Neural cell (in vitro differentiated cells): ENCODE measurements around the gene COQ8B. TPM values are rescaled to one million over a fixed set of nuclear protein-coding genes. Genes with fewer than 3 reads are reported as not detected.

ENCODE experiments used
- H2AFZ ChIP-seq: fragments of 200-600, 300-800 bp; sonication (generic), shearing (Covaris generic); 2 replicates; pipeline ENCODE4 v1.6.0; 2014; ENCODE audit warnings: low read depth, mild to moderate bottlenecking, antibody characterized with exemption, low read length, moderate library complexity
- H3F3A ChIP-seq: fragments of 200-600 bp; shearing (Covaris generic); 2 replicates; pipeline ENCODE4 v1.6.1; 2016; ENCODE audit warnings: mild to moderate bottlenecking, moderate library complexity, mixed read lengths, antibody characterized with exemption, low read length; ENCODE audit not compliant: insufficient read depth, poor library complexity, severe bottlenecking
- H3K27ac ChIP-seq: fragments of 200-600, 300-800 bp; sonication (generic), shearing (Covaris generic); 2 replicates; pipeline ENCODE4 v1.5.1; 2014; ENCODE audit warnings: mild to moderate bottlenecking, low read length, moderate library complexity
- H3K27me3 ChIP-seq: fragments of 300-800, 200-600 bp; sonication (generic), shearing (Covaris generic); 2 replicates; pipeline ENCODE4 v1.6.0; 2014; ENCODE audit warnings: mild to moderate bottlenecking, low read depth, low read length, moderate library complexity; ENCODE audit not compliant: insufficient read depth
- H3K36me3 ChIP-seq: fragments of 300-800, 200-600 bp; sonication (generic), shearing (Covaris generic); 2 replicates; pipeline ENCODE4 v1.5.1; 2014; ENCODE audit warnings: mild to moderate bottlenecking, antibody characterized with exemption, low read length, moderate library complexity; ENCODE audit not compliant: insufficient read depth
- H3K4me2 ChIP-seq: fragments of 300-800, 200-600 bp; sonication (generic), shearing (Covaris generic); 2 replicates; pipeline ENCODE4 v1.6.0; 2014; ENCODE audit warnings: mild to moderate bottlenecking, low read length
- H3K4me3 ChIP-seq: fragments of 300-800, 200-600 bp; sonication (generic), shearing (Covaris generic); 2 replicates; pipeline ENCODE4 v1.5.1; 2014; ENCODE audit warnings: mild to moderate bottlenecking, low read length, moderate library complexity
- H3K79me2 ChIP-seq: fragments of 200-600 bp; shearing (Covaris generic); replicated peaks from 2 replicates; pipeline ENCODE4 v1.6.0; 2014; ENCODE audit warnings: mild to moderate bottlenecking, low read length, moderate library complexity; ENCODE audit not compliant: insufficient read depth
- H3K9ac ChIP-seq: fragments of 300-800, 200-600 bp; sonication (generic), shearing (Covaris generic); 2 replicates; pipeline ENCODE4 v1.6.1; 2016; ENCODE audit warnings: mild to moderate bottlenecking, low read length, mixed read lengths
- H3K9me2 ChIP-seq: fragments of 200-600 bp; shearing (Covaris generic); 2 replicates; pipeline ENCODE4 v1.6.1; 2016; ENCODE audit warnings: mild to moderate bottlenecking, low read length, mixed read lengths; ENCODE audit not compliant: insufficient read depth
- H3K9me3 ChIP-seq: fragments of 200-600, 300-800 bp; sonication (generic), shearing (Covaris generic); 2 replicates; pipeline ENCODE4 v1.6.1; 2016; ENCODE audit warnings: mild to moderate bottlenecking, mixed run types, low read length, moderate library complexity, mixed read lengths
- H4K20me1 ChIP-seq: fragments of 200-600 bp; shearing (Covaris generic); 2 replicates; pipeline ENCODE4 v1.6.1; 2016; ENCODE audit warnings: mild to moderate bottlenecking, mixed run types; ENCODE audit not compliant: insufficient read depth
- EP300 ChIP-seq: fragments of 450-650 bp; conservative IDR thresholded peaks from 2 replicates; pipeline ENCODE4 v1.6.1; 2014; ENCODE audit warnings: antibody characterized with exemption, mild to moderate bottlenecking, moderate library complexity; ENCODE audit not compliant: poor library complexity, severe bottlenecking
- EZH2 ChIP-seq: fragments of 200-600, 300-800 bp; shearing (Covaris generic), sonication (generic); IDR thresholded peaks from 2 replicates; pipeline ENCODE4 v1.6.1; 2014; ENCODE audit warnings: antibody characterized with exemption, low read length, borderline replicate concordance, mild to moderate bottlenecking; ENCODE audit not compliant: insufficient read depth, poor library complexity, severe bottlenecking
- MXI1 ChIP-seq: fragments of 450-650 bp; conservative IDR thresholded peaks from 2 replicates; pipeline ENCODE4 v1.6.1; 2014; ENCODE audit warnings: antibody characterized with exemption, mild to moderate bottlenecking; ENCODE audit not compliant: poor library complexity, severe bottlenecking
- POLR2AphosphoS5 ChIP-seq: IDR thresholded peaks from 2 replicates; pipeline ENCODE4 v1.6.1; 2012
- RAD21 ChIP-seq: fragments of 450-650 bp; conservative IDR thresholded peaks from 2 replicates; pipeline ENCODE4 v1.6.1; 2014; ENCODE audit warnings: antibody characterized with exemption, mild to moderate bottlenecking, moderate library complexity
- SMC3 ChIP-seq: fragments of 450-650 bp; conservative IDR thresholded peaks from 2 replicates; pipeline ENCODE4 v1.6.1; 2014; ENCODE audit warnings: antibody characterized with exemption, mild to moderate bottlenecking, moderate library complexity; ENCODE audit not compliant: poor library complexity
- TAF1 ChIP-seq: IDR thresholded peaks from 2 replicates; pipeline ENCODE4 v1.6.1; 2012; ENCODE audit warnings: low read depth
- polyA plus RNA-seq: library from polyadenylated mRNA; depleted of rRNA; stranded (reverse); fragments of >200 nt; gene quantifications from 2 replicates; pipeline ENCODE4 v1.2.3, GENCODE V29; 2014
- TF ChIP-seq, protein P1 (sequence below): IDR thresholded peaks from 2 replicates; pipeline ENCODE4 v1.6.1; 2012; ENCODE audit warnings: borderline replicate concordance
- TF ChIP-seq, protein P2 (sequence below): fragments of 450-650 bp; IDR thresholded peaks from 2 replicates; pipeline ENCODE4 v1.5.1; 2014; ENCODE audit warnings: antibody characterized with exemption, mild to moderate bottlenecking, moderate library complexity; ENCODE audit not compliant: poor library complexity, severe bottlenecking

Gene COQ8B
- polyA plus RNA-seq, 1 donor from 2014 or later: 83.2 TPM

DNA sequence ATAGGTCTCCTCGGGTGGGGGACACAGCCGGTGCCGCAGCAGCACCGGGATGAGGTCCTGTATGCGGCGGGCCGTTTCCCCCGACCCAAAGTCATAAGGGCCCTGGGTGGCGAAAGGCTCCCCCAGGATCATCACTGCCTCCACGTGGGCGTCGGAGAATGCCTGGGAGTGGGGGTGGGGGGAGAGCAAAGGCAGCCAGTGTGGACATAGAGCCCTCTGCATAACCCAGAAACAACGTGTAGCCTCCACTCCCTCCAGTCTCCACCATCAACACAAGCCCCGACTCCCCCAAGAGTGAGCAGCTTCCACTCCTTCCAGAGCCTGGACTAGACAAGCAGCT, 24.5 kb downstream of the COQ8B start:
- TF ChIP-seq EP300 (no peak), RAD21 (no peak), EZH2 (no peak), MXI1 (no peak)
- TF ChIP-seq, protein P1, sequence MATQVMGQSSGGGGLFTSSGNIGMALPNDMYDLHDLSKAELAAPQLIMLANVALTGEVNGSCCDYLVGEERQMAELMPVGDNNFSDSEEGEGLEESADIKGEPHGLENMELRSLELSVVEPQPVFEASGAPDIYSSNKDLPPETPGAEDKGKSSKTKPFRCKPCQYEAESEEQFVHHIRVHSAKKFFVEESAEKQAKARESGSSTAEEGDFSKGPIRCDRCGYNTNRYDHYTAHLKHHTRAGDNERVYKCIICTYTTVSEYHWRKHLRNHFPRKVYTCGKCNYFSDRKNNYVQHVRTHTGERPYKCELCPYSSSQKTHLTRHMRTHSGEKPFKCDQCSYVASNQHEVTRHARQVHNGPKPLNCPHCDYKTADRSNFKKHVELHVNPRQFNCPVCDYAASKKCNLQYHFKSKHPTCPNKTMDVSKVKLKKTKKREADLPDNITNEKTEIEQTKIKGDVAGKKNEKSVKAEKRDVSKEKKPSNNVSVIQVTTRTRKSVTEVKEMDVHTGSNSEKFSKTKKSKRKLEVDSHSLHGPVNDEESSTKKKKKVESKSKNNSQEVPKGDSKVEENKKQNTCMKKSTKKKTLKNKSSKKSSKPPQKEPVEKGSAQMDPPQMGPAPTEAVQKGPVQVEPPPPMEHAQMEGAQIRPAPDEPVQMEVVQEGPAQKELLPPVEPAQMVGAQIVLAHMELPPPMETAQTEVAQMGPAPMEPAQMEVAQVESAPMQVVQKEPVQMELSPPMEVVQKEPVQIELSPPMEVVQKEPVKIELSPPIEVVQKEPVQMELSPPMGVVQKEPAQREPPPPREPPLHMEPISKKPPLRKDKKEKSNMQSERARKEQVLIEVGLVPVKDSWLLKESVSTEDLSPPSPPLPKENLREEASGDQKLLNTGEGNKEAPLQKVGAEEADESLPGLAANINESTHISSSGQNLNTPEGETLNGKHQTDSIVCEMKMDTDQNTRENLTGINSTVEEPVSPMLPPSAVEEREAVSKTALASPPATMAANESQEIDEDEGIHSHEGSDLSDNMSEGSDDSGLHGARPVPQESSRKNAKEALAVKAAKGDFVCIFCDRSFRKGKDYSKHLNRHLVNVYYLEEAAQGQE: no peak
- TF ChIP-seq, protein P2, sequence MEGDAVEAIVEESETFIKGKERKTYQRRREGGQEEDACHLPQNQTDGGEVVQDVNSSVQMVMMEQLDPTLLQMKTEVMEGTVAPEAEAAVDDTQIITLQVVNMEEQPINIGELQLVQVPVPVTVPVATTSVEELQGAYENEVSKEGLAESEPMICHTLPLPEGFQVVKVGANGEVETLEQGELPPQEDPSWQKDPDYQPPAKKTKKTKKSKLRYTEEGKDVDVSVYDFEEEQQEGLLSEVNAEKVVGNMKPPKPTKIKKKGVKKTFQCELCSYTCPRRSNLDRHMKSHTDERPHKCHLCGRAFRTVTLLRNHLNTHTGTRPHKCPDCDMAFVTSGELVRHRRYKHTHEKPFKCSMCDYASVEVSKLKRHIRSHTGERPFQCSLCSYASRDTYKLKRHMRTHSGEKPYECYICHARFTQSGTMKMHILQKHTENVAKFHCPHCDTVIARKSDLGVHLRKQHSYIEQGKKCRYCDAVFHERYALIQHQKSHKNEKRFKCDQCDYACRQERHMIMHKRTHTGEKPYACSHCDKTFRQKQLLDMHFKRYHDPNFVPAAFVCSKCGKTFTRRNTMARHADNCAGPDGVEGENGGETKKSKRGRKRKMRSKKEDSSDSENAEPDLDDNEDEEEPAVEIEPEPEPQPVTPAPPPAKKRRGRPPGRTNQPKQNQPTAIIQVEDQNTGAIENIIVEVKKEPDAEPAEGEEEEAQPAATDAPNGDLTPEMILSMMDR: no peak
- H3F3A ChIP-seq: no peaks in the 10 kb centered on the region
- no peak overlapping the region for H3K9ac ChIP-seq
- H3K27ac ChIP-seq: no peak overlapping the region
- no peaks in the 10 kb centered on the region for H3K9me3 ChIP-seq
- H3K4me2 ChIP-seq: no peak overlapping the region
- H2AFZ ChIP-seq: no peak overlapping the region
- H3K79me2 ChIP-seq: peaks cover 21% of the 10 kb centered on the region
- no peaks in the 10 kb centered on the region for H4K20me1 ChIP-seq
- no peaks in the 10 kb centered on the region for H3K36me3 ChIP-seq
- H3K4me3 ChIP-seq: no peak overlapping the region
- H3K9me2 ChIP-seq: no peaks in the 10 kb centered on the region
- H3K27me3 ChIP-seq: no peaks in the 10 kb centered on the region

DNA sequence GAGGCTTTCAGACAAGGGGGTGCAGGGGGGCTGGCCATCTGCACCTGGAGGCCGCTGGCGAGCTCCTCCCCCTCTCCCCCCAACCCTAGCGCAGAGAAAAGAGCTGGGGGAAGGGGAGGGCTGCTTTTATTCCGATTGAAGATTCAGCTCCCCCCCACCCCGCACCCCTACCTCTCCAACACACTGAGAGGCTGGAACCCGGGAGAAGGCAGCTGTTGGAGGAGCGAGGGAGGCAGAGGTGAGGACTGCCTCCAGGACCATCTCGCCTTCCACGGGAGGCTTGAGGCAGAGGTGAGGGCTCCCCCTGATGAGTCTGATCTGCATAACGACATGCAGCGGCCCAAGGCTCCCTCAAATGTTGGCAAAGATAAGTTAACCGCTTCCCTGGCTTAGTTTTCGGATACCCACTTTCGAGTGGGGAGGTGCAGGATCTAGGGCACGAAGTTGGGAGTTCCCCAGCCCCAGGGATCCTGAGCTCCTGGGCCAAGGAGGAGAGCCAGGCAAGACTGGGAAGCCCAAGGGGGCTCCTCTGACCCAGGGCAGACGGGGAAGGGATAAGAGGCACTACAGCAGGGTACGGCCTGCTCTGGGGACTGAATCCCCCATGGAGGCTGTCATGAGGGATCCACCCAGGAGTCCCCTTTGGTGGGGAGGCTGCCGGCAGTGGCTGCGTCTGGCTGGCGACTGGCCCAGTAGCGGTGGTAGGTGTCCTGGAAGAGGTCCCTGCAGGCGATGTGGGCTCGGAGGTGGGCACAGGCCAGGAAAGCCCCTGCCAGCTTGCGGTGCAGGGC, 25.1 kb downstream of the COQ8B start:
- TF ChIP-seq MXI1 (no peak), SMC3 (no peak), RAD21 (no peak), EP300 (no peak), POLR2AphosphoS5 (no peak), EZH2 (no peak), TAF1 (no peak)
- TF ChIP-seq, protein P1: no peak
- TF ChIP-seq, protein P2: no peak
- H3K36me3 ChIP-seq: no peaks in the 10 kb centered on the region
- no peaks in the 10 kb centered on the region for H3K27me3 ChIP-seq
- no peak overlapping the region for H3K4me2 ChIP-seq
- H2AFZ ChIP-seq: no peak overlapping the region
- no peaks in the 10 kb centered on the region for H3K9me2 ChIP-seq
- H4K20me1 ChIP-seq: no peaks in the 10 kb centered on the region
- no peaks in the 10 kb centered on the region for H3F3A ChIP-seq
- peaks cover 21% of the 10 kb centered on the region for H3K79me2 ChIP-seq
- no peak overlapping the region for H3K4me3 ChIP-seq
- no peak overlapping the region for H3K9ac ChIP-seq
- H3K9me3 ChIP-seq: no peaks in the 10 kb centered on the region
- no peak overlapping the region for H3K27ac ChIP-seq
